ENCODE results near the gene TH.

Gene TH

GRCh38 chr11:2135018-2135569 is 36.5 kb downstream of the TH start:
- H3K4me1 ChIP-seq (ENCODE audit: control insufficient read depth in 1 of 2, insufficient read depth in 2 of 2, low read length in 2 of 2): peaks cover 0 to 23% of the 10 kb centered on the region in 2 donors
- H3K27me3 ChIP-seq (ENCODE audit: low read depth, low read length): peaks cover 15% of the 10 kb centered on the region
- H3K36me3 ChIP-seq (ENCODE audit: control insufficient read depth in 1 of 2, insufficient read depth in 2 of 2, low read length in 2 of 2): no peaks in the 10 kb centered on the region
- no peak overlapping the region for H3K27ac ChIP-seq (ENCODE audit: low read length)
- no peaks in the 10 kb centered on the region for H3K9me3 ChIP-seq (ENCODE audit: control insufficient read depth in 1 of 2, low read length in 2 of 2)
- no peak overlapping the region for H3K4me3 ChIP-seq (ENCODE audit: low read depth in 1 of 2, low read length in 2 of 2)

GRCh38 chr11:2134022-2135010 is 37.3 kb downstream of the TH start:
- Histone ChIP-seq H3K4me3 (ENCODE audit: low read depth in 1 of 2, low read length in 2 of 2) (no peak overlapping the region), H3K4me1 (ENCODE audit: control insufficient read depth in 1 of 2, insufficient read depth in 2 of 2, low read length in 2 of 2) (peaks cover 0 to 17% of the 10 kb centered on the region in 2 donors), H3K36me3 (ENCODE audit: control insufficient read depth in 1 of 2, insufficient read depth in 2 of 2, low read length in 2 of 2) (no peaks in the 10 kb centered on the region), H3K9me3 (ENCODE audit: control insufficient read depth in 1 of 2, low read length in 2 of 2) (no peaks in the 10 kb centered on the region), H3K27ac (ENCODE audit: low read length) (no peak overlapping the region), H3K27me3 (ENCODE audit: low read depth, low read length) (peaks cover 15% of the 10 kb centered on the region)

- Histone ChIP-seq H3K4me3 (ENCODE audit: low read depth in 1 of 2, low read length in 2 of 2) (no peak overlapping the region), H3K27me3 (ENCODE audit: low read depth, low read length) (peaks cover 15% of the 10 kb centered on the region), H3K4me1 (ENCODE audit: control insufficient read depth in 1 of 2, insufficient read depth in 2 of 2, low read length in 2 of 2) (peaks cover 0 to 16% of the 10 kb centered on the region in 2 donors), H3K36me3 (ENCODE audit: control insufficient read depth in 1 of 2, insufficient read depth in 2 of 2, low read length in 2 of 2) (no peaks in the 10 kb centered on the region), H3K9me3 (ENCODE audit: control insufficient read depth in 1 of 2, low read length in 2 of 2) (no peaks in the 10 kb centered on the region), H3K27ac (ENCODE audit: low read length) (no peak overlapping the region)
Observed at GRCh38 chr11:2133241-2134021, 38.2 kb downstream of the TH start.

- H3K4me1 ChIP-seq (ENCODE audit: control insufficient read depth in 1 of 2, insufficient read depth in 2 of 2, low read length in 2 of 2): peaks cover 0 to 12% of the 10 kb centered on the region in 2 donors
- H3K9me3 ChIP-seq (ENCODE audit: control insufficient read depth in 1 of 2, low read length in 2 of 2): no peaks in the 10 kb centered on the region
- no peak overlapping the region for H3K4me3 ChIP-seq (ENCODE audit: low read depth in 1 of 2, low read length in 2 of 2)
- H3K36me3 ChIP-seq (ENCODE audit: control insufficient read depth in 1 of 2, insufficient read depth in 2 of 2, low read length in 2 of 2): no peaks in the 10 kb centered on the region
- H3K27me3 ChIP-seq (ENCODE audit: low read depth, low read length): peaks cover 15% of the 10 kb centered on the region
- no peak overlapping the region for H3K27ac ChIP-seq (ENCODE audit: low read length)
Observed at GRCh38 chr11:2132874-2133240, 38.8 kb downstream of the TH start.

- H3K9me3 ChIP-seq (ENCODE audit: control insufficient read depth in 1 of 2, low read length in 2 of 2): no peaks in the 10 kb centered on the region
- H3K27me3 ChIP-seq (ENCODE audit: low read depth, low read length): peaks cover 11% of the 10 kb centered on the region
- H3K27ac ChIP-seq (ENCODE audit: low read length): no peak overlapping the region
- H3K4me3 ChIP-seq (ENCODE audit: low read depth in 1 of 2, low read length in 2 of 2): no peak overlapping the region
- no peaks in the 10 kb centered on the region for H3K36me3 ChIP-seq (ENCODE audit: control insufficient read depth in 1 of 2, insufficient read depth in 2 of 2, low read length in 2 of 2)
- peaks cover 0 to 6% of the 10 kb centered on the region in 2 donors for H3K4me1 ChIP-seq (ENCODE audit: control insufficient read depth in 1 of 2, insufficient read depth in 2 of 2, low read length in 2 of 2)
Observed at GRCh38 chr11:2132246-2132645, 39.4 kb downstream of the TH start.

GRCh38 chr11:2131371-2132236 is 40.0 kb downstream of the TH start:
- no peaks in the 10 kb centered on the region for H3K9me3 ChIP-seq (ENCODE audit: control insufficient read depth in 1 of 2, low read length in 2 of 2)
- peaks cover 10% of the 10 kb centered on the region for H3K27me3 ChIP-seq (ENCODE audit: low read depth, low read length)
- H3K36me3 ChIP-seq (ENCODE audit: control insufficient read depth in 1 of 2, insufficient read depth in 2 of 2, low read length in 2 of 2): no peaks in the 10 kb centered on the region
- no peaks in the 10 kb centered on the region for H3K4me1 ChIP-seq (ENCODE audit: control insufficient read depth in 1 of 2, insufficient read depth in 2 of 2, low read length in 2 of 2)
- H3K27ac ChIP-seq (ENCODE audit: low read length): no peak overlapping the region
- no peak overlapping the region for H3K4me3 ChIP-seq (ENCODE audit: low read depth in 1 of 2, low read length in 2 of 2)

- no peaks in the 10 kb centered on the region for H3K4me1 ChIP-seq (ENCODE audit: control insufficient read depth in 1 of 2, insufficient read depth in 2 of 2, low read length in 2 of 2)
- H3K27ac ChIP-seq (ENCODE audit: low read length): no peak overlapping the region
- peaks cover 5% of the 10 kb centered on the region for H3K27me3 ChIP-seq (ENCODE audit: low read depth, low read length)
- H3K9me3 ChIP-seq (ENCODE audit: control insufficient read depth in 1 of 2, low read length in 2 of 2): no peaks in the 10 kb centered on the region
- H3K36me3 ChIP-seq (ENCODE audit: control insufficient read depth in 1 of 2, insufficient read depth in 2 of 2, low read length in 2 of 2): no peaks in the 10 kb centered on the region
- no peak overlapping the region for H3K4me3 ChIP-seq (ENCODE audit: low read depth in 1 of 2, low read length in 2 of 2)
Observed at GRCh38 chr11:2130881-2131352, 40.7 kb downstream of the TH start.

GRCh38 chr11:2129699-2130366 is 41.8 kb downstream of the TH start:
- H3K27me3 ChIP-seq (ENCODE audit: low read depth, low read length): peaks cover 5% of the 10 kb centered on the region
- H3K9me3 ChIP-seq (ENCODE audit: control insufficient read depth in 1 of 2, low read length in 2 of 2): no peaks in the 10 kb centered on the region
- no peaks in the 10 kb centered on the region for H3K36me3 ChIP-seq (ENCODE audit: control insufficient read depth in 1 of 2, insufficient read depth in 2 of 2, low read length in 2 of 2)

GRCh38 chr11:2129308-2129698 is 42.3 kb downstream of the TH start:
- peaks cover 5% of the 10 kb centered on the region for H3K27me3 ChIP-seq (ENCODE audit: low read depth, low read length)
- H3K27ac ChIP-seq (ENCODE audit: low read length): no peak overlapping the region
- no peaks in the 10 kb centered on the region for H3K36me3 ChIP-seq (ENCODE audit: control insufficient read depth in 1 of 2, insufficient read depth in 2 of 2, low read length in 2 of 2)
- H3K4me1 ChIP-seq (ENCODE audit: control insufficient read depth in 1 of 2, insufficient read depth in 2 of 2, low read length in 2 of 2): no peaks in the 10 kb centered on the region
- no peak overlapping the region for H3K4me3 ChIP-seq (ENCODE audit: low read depth in 1 of 2, low read length in 2 of 2)
- no peaks in the 10 kb centered on the region for H3K9me3 ChIP-seq (ENCODE audit: control insufficient read depth in 1 of 2, low read length in 2 of 2)

More at GRCh38 chr11:2129699-2130366, 41.8 kb downstream of the TH start:
- H3K27ac ChIP-seq (ENCODE audit: low read length): no peak overlapping the region
- no peaks in the 10 kb centered on the region for H3K4me1 ChIP-seq (ENCODE audit: control insufficient read depth in 1 of 2, insufficient read depth in 2 of 2, low read length in 2 of 2)
- no peak overlapping the region for H3K4me3 ChIP-seq (ENCODE audit: low read depth in 1 of 2, low read length in 2 of 2)
